KMS-11 (cell line): ENCODE data around the gene ARL15.

Experiments
- H2AFZ ChIP-seq: fragments of 200-600 bp; sonication (generic); 2 replicates; pipeline ENCODE4 v1.6.1; 2016; ENCODE audit warnings: antibody characterized with exemption, mixed run types, low read depth
- H3K27ac ChIP-seq: fragments of 200-600 bp; sonication (generic); 2 replicates; pipeline ENCODE4 v1.6.1; 2016; ENCODE audit warnings: mild to moderate bottlenecking, mixed run types
- H3K27me3 ChIP-seq: fragments of 200-600 bp; sonication (generic); 2 replicates; pipeline ENCODE4 v1.6.1; 2017; ENCODE audit warnings: mild to moderate bottlenecking, low read depth, mixed run types, moderate library complexity; ENCODE audit not compliant: insufficient read depth
- H3K36me3 ChIP-seq: fragments of 200-600 bp; sonication (generic); 2 replicates; pipeline ENCODE4 v1.6.1; 2017; ENCODE audit warnings: mild to moderate bottlenecking, mixed run types; ENCODE audit not compliant: insufficient read depth
- H3K4me1 ChIP-seq: fragments of 200-600 bp; sonication (generic); 2 replicates; pipeline ENCODE4 v1.6.1; 2016; ENCODE audit warnings: mild to moderate bottlenecking, low read depth, mixed run types; ENCODE audit not compliant: poor library complexity, severe bottlenecking
- H3K4me2 ChIP-seq: fragments of 200-600 bp; sonication (generic); 2 replicates; pipeline ENCODE4 v1.7.0; 2016; ENCODE audit warnings: mild to moderate bottlenecking, mixed run types
- H3K4me3 ChIP-seq: fragments of 200-600 bp; sonication (generic); IDR thresholded peaks from 2 replicates; pipeline ENCODE4 v1.6.1; 2017; ENCODE audit warnings: low read depth, low read length, mixed read lengths; ENCODE audit not compliant: insufficient read depth
- H3K79me2 ChIP-seq: fragments of 200-600 bp; sonication (generic); 2 replicates; pipeline ENCODE4 v1.6.1; 2016; ENCODE audit warnings: low read depth, mixed run types; ENCODE audit not compliant: insufficient read depth
- H3K9ac ChIP-seq: fragments of 200-600 bp; sonication (generic); 2 replicates; pipeline ENCODE4 v1.6.1; 2016; ENCODE audit warnings: mild to moderate bottlenecking, mixed run types
- H4K20me1 ChIP-seq: fragments of 200-600 bp; sonication (generic); 2 replicates; pipeline ENCODE4 v1.6.1; 2016; ENCODE audit warnings: mild to moderate bottlenecking, mixed run types; ENCODE audit not compliant: insufficient read depth
- CTCF ChIP-seq: fragments of 200-600 bp; sonication (generic); conservative IDR thresholded peaks from 2 replicates; pipeline ENCODE4 v1.6.1; 2017; ENCODE audit warnings: low read depth, mild to moderate bottlenecking, antibody characterized with exemption, low read length, moderate library complexity, mixed read lengths

Gene ARL15

DNA sequence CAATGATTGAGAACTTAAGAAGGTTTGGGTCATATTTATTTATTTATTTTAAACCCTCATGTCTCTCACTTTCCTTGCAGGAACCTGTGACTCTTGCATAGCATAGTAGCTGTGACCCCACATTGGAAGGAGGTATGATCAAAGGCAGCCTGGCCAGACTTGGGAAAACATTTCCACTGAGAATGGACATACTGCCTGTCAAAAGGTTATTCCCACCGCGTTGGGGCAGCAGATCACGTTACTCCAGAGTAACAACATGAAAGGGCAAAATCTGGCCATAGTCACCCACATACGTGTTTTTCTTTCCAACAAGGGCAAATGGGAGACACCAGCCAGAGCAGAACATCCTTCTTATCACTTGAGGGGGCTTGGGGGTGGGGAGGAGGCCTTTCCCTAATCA lies 95.7 kb downstream of the ARL15 start:
- H3K27ac ChIP-seq: no peak overlapping the region
- no peaks in the 10 kb centered on the region for H3K4me1 ChIP-seq

DNA sequence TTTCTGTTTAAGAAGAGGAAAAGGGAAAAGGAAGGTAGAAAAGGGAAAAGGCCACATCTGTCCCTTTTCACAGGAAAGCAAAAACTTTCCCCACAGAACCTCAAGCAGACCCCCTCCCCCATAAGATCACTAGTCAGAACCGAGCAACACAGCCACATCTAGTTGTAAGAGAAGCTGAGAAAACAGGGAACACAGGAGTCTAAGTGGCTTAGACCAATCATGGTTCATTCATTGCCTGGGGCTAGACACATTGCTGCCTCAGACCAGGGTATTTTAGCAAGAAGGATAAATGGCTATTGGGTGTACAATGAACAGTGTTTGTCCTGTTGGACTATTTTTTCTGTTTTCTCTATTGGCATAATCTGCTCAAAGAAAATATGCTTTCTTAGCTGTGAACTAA lies 98.0 kb downstream of the ARL15 start:
- no peak overlapping the region for H3K9ac ChIP-seq
- H4K20me1 ChIP-seq: no peaks in the 10 kb centered on the region
- no peaks in the 10 kb centered on the region for H3K4me1 ChIP-seq
- no peak overlapping the region for H2AFZ ChIP-seq
- no peak for TF ChIP-seq CTCF
- no peak overlapping the region for H3K4me2 ChIP-seq
- no peaks in the 10 kb centered on the region for H3K79me2 ChIP-seq
- no peaks in the 10 kb centered on the region for H3K27me3 ChIP-seq
- no peaks in the 10 kb centered on the region for H3K36me3 ChIP-seq
- H3K27ac ChIP-seq: no peak overlapping the region
- H3K4me3 ChIP-seq: no peak overlapping the region

More for the DNA sequence above, 95.7 kb downstream of the ARL15 start:
- Histone ChIP-seq H3K4me2 (no peak overlapping the region), H3K27me3 (no peaks in the 10 kb centered on the region), H3K79me2 (no peaks in the 10 kb centered on the region), H3K36me3 (no peaks in the 10 kb centered on the region), H4K20me1 (no peaks in the 10 kb centered on the region), H2AFZ (no peak overlapping the region), H3K4me3 (no peak overlapping the region), H3K9ac (no peak overlapping the region)
- TF ChIP-seq CTCF: no peak

- H3K36me3 ChIP-seq: no peaks in the 10 kb centered on the region
- no peaks in the 10 kb centered on the region for H4K20me1 ChIP-seq
- no peaks in the 10 kb centered on the region for H3K4me1 ChIP-seq
- H2AFZ ChIP-seq: no peak overlapping the region
- no peak overlapping the region for H3K27ac ChIP-seq
- no peaks in the 10 kb centered on the region for H3K27me3 ChIP-seq
- no peak overlapping the region for H3K4me3 ChIP-seq
- no peak for TF ChIP-seq CTCF
- no peaks in the 10 kb centered on the region for H3K79me2 ChIP-seq
- no peak overlapping the region for H3K9ac ChIP-seq
- H3K4me2 ChIP-seq: no peak overlapping the region
Measured at GRCh38 chr5:54211912-54212311, 98.5 kb downstream of the ARL15 start.

DNA sequence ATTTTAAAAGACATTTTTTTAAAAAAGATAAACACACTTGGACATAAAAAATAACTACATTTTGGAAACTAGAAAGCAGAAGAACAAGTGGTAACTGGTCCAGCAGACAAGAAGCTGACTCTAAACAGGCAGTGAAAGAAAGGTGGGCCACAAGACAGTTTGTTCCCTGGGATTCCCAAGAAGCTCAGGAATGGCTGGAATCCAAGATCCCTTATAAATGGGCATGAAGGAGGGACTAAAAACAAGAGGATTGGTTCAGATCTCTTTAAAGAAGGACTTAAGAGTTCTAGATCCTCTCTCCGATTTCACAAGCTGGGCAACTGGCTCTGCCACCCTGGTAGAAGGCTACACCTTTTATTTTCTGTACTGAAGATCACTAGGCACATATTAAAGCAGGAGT lies 102.8 kb downstream of the ARL15 start:
- H3K27ac ChIP-seq: no peak overlapping the region
- H2AFZ ChIP-seq: no peak overlapping the region
- H3K4me2 ChIP-seq: no peak overlapping the region
- no peaks in the 10 kb centered on the region for H3K27me3 ChIP-seq
- H3K9ac ChIP-seq: no peak overlapping the region
- no peak for TF ChIP-seq CTCF
- H3K4me1 ChIP-seq: no peaks in the 10 kb centered on the region
- no peaks in the 10 kb centered on the region for H4K20me1 ChIP-seq
- H3K36me3 ChIP-seq: no peaks in the 10 kb centered on the region
- no peak overlapping the region for H3K4me3 ChIP-seq
- H3K79me2 ChIP-seq: no peaks in the 10 kb centered on the region
